GM12874 (cell line): ENCODE results near the gene HSPA6.

Source experiments
- CTCF ChIP-seq: IDR thresholded peaks from 2 replicates; pipeline ENCODE4 v1.5.1; 2011; ENCODE audit warnings: low read depth, mild to moderate bottlenecking, control low read depth, low read length, moderate library complexity; ENCODE audit not compliant: insufficient read depth

Gene HSPA6

GRCh38 chr1:161506336-161507223 lies 17.8 kb upstream of the HSPA6 start:
- TF ChIP-seq CTCF: no peak

- TF ChIP-seq CTCF: no peak
Observed at GRCh38 chr1:161510477-161510876, 13.9 kb upstream of the HSPA6 start.

GRCh38 chr1:161511018-161511755 lies 13.2 kb upstream of the HSPA6 start:
- no peak for TF ChIP-seq CTCF

DNA sequence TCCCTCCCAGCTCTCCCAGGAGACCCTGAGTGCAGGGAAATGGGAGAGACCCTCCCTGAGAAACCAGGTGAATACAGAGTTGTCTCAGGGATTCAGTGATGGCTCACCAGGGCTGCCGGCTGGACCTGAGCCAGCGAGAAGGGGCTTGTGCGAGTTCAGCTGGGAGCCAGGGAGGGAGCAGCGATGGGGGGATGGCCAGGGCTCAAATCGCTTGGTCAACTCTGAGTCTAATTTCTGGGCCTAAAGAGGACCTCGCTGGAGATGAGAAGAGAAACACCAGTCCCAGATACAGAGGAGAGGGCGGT lies 12.6 kb upstream of the HSPA6 start:
- TF ChIP-seq CTCF: no peak

GRCh38 chr1:161531986-161532643 lies 7.8 kb downstream of the HSPA6 start:
- TF ChIP-seq CTCF: no peak

- no peak for TF ChIP-seq CTCF
Observed at GRCh38 chr1:161549652-161550051, 25.3 kb downstream of the HSPA6 start, which contains the start of gene FCGR3A. FCGR3A (minus strand) TSS chr1:161549818; CDS start chr1:161549736, 82 bp downstream.
